ENCODE measurements around the gene FRG2C.

DNA sequence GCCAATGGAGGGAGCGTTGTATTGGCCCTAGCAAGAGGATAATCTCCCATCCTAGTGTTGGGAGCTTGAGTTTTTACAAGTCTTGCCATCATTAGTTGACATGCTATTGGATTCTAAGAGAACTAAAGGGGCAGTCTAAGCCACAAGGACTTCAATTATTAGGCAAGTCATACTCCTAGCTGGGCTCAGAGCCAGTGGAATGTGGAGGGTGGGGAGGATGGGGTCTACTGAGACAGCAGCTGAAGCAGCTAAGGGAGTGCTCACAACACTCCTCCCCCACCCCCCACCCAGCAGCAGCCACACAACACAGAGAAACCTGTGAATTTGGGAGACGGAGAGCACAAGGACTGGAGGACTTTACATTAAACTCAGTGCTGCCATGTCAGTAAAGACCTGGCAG lies 27.9 kb downstream of the FRG2C start:
- TF ChIP-seq, protein P1, sequence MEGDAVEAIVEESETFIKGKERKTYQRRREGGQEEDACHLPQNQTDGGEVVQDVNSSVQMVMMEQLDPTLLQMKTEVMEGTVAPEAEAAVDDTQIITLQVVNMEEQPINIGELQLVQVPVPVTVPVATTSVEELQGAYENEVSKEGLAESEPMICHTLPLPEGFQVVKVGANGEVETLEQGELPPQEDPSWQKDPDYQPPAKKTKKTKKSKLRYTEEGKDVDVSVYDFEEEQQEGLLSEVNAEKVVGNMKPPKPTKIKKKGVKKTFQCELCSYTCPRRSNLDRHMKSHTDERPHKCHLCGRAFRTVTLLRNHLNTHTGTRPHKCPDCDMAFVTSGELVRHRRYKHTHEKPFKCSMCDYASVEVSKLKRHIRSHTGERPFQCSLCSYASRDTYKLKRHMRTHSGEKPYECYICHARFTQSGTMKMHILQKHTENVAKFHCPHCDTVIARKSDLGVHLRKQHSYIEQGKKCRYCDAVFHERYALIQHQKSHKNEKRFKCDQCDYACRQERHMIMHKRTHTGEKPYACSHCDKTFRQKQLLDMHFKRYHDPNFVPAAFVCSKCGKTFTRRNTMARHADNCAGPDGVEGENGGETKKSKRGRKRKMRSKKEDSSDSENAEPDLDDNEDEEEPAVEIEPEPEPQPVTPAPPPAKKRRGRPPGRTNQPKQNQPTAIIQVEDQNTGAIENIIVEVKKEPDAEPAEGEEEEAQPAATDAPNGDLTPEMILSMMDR (IDR thresholded peaks at IDR 0.05) = no peak
- TF ChIP-seq POLR2AphosphoS5 (IDR thresholded peaks at IDR 0.05) = no peak

Data from suprapubic skin (tissue), 3 donors.